ENCODE data around the gene EEF1AKMT3. TPM values are rescaled to one million over a fixed set of nuclear protein-coding genes. Genes with fewer than 3 reads are reported as not detected.

The EEF1AKMT3 gene
- total and polyA plus RNA-seq, 9 of the 15 experiments (the other 6 are each of a cell fraction or from before 2014, with no cell fraction given), result 4.1 to 17.2 (median 7.9) TPM

DNA sequence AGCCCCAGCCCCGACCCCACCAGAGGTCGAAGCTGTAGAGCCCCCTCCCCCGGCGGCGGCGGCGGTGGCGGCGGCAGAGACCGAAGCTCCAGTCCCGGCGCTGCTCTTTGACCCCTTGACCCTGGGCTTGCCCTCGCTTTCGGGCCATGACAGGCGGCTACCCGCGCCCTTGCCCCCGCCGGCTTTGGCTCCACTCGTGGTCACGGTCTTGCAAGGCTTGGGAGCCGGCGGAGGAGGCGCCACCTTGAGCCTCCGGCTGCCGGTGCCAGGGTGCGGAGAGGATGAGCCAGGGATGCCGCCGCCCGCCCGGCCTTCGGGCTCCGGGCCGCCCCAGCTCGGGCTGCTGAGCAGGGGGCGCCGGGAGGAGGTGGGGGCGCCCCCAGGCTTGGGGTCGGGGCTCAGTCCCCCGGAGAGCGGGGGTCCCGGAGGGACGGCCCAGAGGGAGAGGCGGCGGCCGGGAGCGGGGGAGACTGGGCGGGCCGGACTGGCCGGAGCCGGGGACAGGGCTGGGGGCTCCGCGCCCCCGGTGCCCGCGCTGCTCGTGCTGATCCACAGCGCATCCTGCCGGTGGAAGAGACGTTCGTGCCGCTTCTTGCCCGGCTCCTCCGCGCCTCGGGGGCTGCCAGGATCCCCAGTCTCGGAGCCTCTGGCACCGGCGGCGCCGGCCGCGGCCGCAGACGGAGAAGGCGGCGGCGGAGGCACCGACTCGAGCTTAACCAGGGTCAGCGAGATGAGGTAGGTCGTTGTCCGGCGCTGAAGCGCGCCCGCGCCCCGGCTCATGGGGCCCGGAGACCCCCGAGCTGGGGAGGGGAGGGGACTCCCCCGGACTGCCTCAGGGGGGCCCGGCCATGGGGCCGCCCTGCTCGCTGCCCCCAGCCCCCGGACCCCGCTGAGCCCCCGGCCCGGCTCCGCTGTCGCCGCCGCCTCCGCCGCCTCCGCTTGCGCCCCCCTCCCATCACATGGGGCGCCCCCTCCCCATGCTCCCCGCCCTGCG, 34.6 kb upstream of the EEF1AKMT3 start:
- no peak overlapping the region for H3K4me2 ChIP-seq (ENCODE audit: insufficient read depth, low read length)
- H3K79me2 ChIP-seq (ENCODE audit: control insufficient read depth, insufficient read depth, low read length), result no peaks in the 10 kb centered on the region
- no peaks in the 10 kb centered on the region for H3K9me1 ChIP-seq (ENCODE audit: control insufficient read depth, insufficient read depth, low read length)
- ATAC-seq (no peak), FAIRE-seq (no peak), DNase-seq (ENCODE audit: extremely low read depth in 1 of 4, low spot score in 3 of 4) (no peak)
- no peaks in the 10 kb centered on the region for H4K20me1 ChIP-seq (replicated peaks; ENCODE audit: control insufficient read depth, insufficient read depth, low read length)
- intact Hi-C loops (cut with micrococcal nuclease), result loop anchor here (2.0 to 5.0 kb wide), 3 partner anchors 105 to 275 kb away; partner anchors contain the start of genes B4GALNT1, DDIT3 and MBD6
- H3K4me3 ChIP-seq, result no peak overlapping the region
- in situ Hi-C loops (cut with MboI), result no loop called here
- WGBS (ENCODE audit: insufficient coverage, low coverage, missing lambda C conversion rate), result 26% methylated on average over 16 of the region's 110 CpGs
- H2AFZ ChIP-seq (ENCODE audit: low read depth, low read length), result 0 out of 2 replicates have a peak overlapping the region, but pooled peaks have one; percentile 94
- ChIA-PET CTCF (ENCODE audit: low intra/inter-chr PET ratio) (no interaction called here), POLR2A (interaction anchor here (0.7 to 3.5 kb wide), 2 partner anchors 7 to 30 kb away, joined by 3 to 15 read pairs; partner anchors contain the start of gene TSPAN31)
- H3K4me1 ChIP-seq (replicated peaks in 1 of 2; ENCODE audit: control insufficient read depth in 2 of 2, insufficient read depth in 2 of 2, low read length in 2 of 2), result peaks cover 9 to 36% of the 10 kb centered on the region in 2 experiments; a peak in 4 of 5 replicates
- no peaks in the 10 kb centered on the region for H3K9me3 ChIP-seq (replicated peaks; ENCODE audit: control insufficient read depth, insufficient read depth, low read depth, low read length)
- BruUV-seq (replicated peaks), result no TSS peak
- no peaks in the 10 kb centered on the region for H3K36me3 ChIP-seq (ENCODE audit: control insufficient read depth, insufficient read depth, low read length)
- H3K27ac ChIP-seq (ENCODE audit: extremely low read depth, low read depth, low read length), result no peak overlapping the region
- H3K9ac ChIP-seq (ENCODE audit: insufficient read depth in 1 of 2, low read depth in 2 of 2, low read length in 2 of 2), result peak overlapping the region in 1 of 2 experiments; percentile 87; a peak in 1 of 4 replicates
- H3K27me3 ChIP-seq (ENCODE audit: control insufficient read depth in 2 of 2, insufficient read depth in 2 of 2, low read length in 2 of 2), result peaks cover 4 to 44% of the 10 kb centered on the region in 2 experiments; a peak in 3 of 5 replicates
- no peak for TF ChIP-seq NR2C2 (CRISPR knock-in tag; IDR thresholded peaks at IDR 0.05)
- TF ChIP-seq NR2C2 (tag; IDR thresholded peaks at IDR 0.05), result peak; percentile 39; the same call in 1 of the 2 replicates
- TF ChIP-seq HNRNPUL1 (IDR thresholded peaks at IDR 0.05; ENCODE audit: low read length), result no peak
- 0 out of 2 replicates have a peak, but pooled peaks have one; percentile 11 for TF ChIP-seq RBM14 (IDR thresholded peaks at IDR 0.05; ENCODE audit: borderline replicate concordance, insufficient read depth, low read depth, low read length)
- peak; percentile 68 for TF ChIP-seq FIP1L1 (IDR thresholded peaks at IDR 0.05; ENCODE audit: low read depth, low read length, poor library complexity, severe bottlenecking)
- TF ChIP-seq, protein P1, sequence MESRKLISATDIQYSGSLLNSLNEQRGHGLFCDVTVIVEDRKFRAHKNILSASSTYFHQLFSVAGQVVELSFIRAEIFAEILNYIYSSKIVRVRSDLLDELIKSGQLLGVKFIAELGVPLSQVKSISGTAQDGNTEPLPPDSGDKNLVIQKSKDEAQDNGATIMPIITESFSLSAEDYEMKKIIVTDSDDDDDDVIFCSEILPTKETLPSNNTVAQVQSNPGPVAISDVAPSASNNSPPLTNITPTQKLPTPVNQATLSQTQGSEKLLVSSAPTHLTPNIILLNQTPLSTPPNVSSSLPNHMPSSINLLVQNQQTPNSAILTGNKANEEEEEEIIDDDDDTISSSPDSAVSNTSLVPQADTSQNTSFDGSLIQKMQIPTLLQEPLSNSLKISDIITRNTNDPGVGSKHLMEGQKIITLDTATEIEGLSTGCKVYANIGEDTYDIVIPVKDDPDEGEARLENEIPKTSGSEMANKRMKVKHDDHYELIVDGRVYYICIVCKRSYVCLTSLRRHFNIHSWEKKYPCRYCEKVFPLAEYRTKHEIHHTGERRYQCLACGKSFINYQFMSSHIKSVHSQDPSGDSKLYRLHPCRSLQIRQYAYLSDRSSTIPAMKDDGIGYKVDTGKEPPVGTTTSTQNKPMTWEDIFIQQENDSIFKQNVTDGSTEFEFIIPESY (CRISPR knock-in tag; IDR thresholded peaks at IDR 0.05), result peak; percentile 4; the same call in 1 of the 2 replicates
- no peak for TF ChIP-seq ZNF436 (CRISPR knock-in tag; IDR thresholded peaks at IDR 0.05)

Data from K562 (cell line).